OCI-LY7 (cell line): ENCODE measurements around the gene POLR1C.

Experiments
- CTCF ChIP-seq: fragments of 200-600 bp; sonication (generic); conservative IDR thresholded peaks from 2 replicates; pipeline ENCODE4 v1.5.1; 2014; ENCODE audit warnings: mild to moderate bottlenecking, antibody characterized with exemption, low read length, moderate library complexity, mixed read lengths
- EZH2phosphoT487 ChIP-seq: fragments of 200-600 bp; sonication (generic); IDR thresholded peaks from 2 replicates; pipeline ENCODE4 v1.6.1; 2018; ENCODE audit warnings: low read depth, borderline replicate concordance, mild to moderate bottlenecking, mixed run types, antibody characterized with exemption, low read length, moderate library complexity, mixed read lengths

GRCh38 chr6:43469947-43470346, 46.9 kb upstream of the POLR1C start:
- TF ChIP-seq CTCF: no peak
- TF ChIP-seq EZH2phosphoT487: no peak
